Left renal pelvis (tissue), 4 donors: ENCODE results near the gene ABRAXAS1. TPM values are rescaled to one million over a fixed set of nuclear protein-coding genes. Genes with fewer than 3 reads are reported as not detected.

Source experiments
- DNase-seq, 4 donors: peaks; one replicate each; pipeline ENCODE4 v3.0.0-alpha.2; 2013; ENCODE audit warnings: low read depth in 4 of 4, low spot score in 3 of 4
- polyA plus RNA-seq, 4 donors: library from polyadenylated mRNA; unstranded; fragments of 120-200 nt; gene quantifications; one replicate each; pipeline ENCODE4 v1.2.1, GENCODE V29; 2013; ENCODE audit not compliant: insufficient read length in 4 of 4

Gene ABRAXAS1
- polyA plus RNA-seq, 4 donors, result 23.1 to 28.0 (median 27.2) TPM

DNA sequence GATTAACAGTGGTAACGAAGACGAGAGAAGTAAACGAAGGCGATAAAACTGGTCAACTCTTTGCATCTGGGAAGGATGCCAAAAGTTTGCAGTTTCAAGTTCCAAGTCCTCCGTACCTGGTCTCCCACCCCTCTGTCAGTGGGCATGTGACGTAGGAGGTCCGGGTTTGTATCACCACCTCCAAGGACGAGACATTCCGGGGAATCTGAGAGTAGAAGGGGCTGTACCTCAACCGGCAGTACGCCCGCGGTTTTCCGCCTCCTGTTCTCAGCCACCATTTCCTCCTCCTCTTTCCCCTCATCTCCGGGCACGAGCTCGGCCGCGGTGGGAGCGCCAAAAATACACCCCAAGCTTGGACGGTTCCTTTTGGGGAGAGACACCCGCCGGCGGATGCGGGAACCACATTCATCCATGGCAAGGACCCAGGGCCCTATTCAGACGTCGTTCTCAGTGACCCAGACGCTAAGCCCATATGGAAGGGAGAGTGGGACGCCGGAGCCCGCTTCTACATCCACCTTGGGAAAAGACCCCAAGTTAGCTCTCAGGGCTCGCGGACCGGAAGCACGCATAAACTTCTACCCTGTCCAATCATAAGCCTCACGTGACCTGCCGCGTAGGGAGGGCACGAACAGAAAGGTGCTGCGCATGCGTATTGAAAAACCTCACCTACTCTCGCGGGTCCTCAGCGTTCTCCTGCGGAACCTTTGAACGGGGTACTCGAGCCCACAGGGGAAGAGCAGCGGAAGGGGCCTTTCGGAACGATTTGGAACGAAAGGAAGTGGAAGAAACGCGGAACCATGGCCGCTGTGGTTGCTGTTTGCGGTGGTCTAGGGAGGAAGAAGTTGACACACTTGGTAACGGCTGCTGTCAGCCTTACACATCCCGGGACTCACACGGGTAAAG, 29.4 kb downstream of the ABRAXAS1 start, which contains the start of the genes HELQ and MRPS18C:
Gene HELQ (minus strand): TSS at position 543 of the 903 bp plus-strand sequence. CDS start 130 bp downstream, at position 413.
Gene MRPS18C (plus strand): TSS at position 778 of the 903 bp plus-strand sequence. CDS start 20 bp downstream, at position 798.
- peak; percentile 98 to 99 (median 99) for DNase-seq

DNA sequence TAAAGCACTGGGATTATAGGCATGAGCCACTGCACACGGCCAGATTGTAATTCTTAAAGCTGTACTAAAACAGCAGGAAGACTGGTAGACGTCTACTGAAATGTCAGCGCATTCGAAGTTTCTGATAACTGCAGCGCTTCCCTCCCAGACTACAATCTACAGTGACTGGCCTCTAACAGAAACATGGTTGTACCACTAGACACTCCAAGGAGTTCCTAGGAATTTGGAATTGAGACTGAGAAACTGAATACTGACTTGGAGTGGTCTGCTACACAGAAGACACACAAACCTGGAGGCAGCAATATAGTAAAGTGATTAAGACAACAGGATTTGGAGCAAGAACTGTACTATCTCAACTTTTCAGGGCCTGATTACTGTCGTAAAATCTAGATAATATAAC, 30.2 kb downstream of the ABRAXAS1 start:
- DNase-seq, result peak in 1 of 4 donors; percentile 0

DNA sequence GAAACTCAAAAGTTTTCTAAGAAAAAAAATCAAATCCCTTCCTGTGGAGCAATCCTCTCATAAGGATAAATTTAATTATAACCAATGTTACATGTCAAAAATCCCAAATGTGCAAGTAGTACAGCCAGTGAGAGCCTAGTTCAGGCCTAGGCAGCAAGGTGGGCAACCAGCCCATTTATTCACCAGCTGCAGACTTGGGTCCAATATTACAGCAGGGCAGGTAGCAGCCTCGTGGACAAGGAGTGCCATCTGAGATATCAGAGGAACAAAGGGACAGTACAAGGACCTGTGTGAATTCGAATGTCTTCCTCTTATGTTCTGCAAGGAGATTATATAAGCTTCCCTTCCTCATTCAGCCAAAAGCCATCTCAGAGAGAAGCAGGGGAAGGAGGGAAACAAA, 35.9 kb downstream of the ABRAXAS1 start:
- DNase-seq, result no peak

DNA sequence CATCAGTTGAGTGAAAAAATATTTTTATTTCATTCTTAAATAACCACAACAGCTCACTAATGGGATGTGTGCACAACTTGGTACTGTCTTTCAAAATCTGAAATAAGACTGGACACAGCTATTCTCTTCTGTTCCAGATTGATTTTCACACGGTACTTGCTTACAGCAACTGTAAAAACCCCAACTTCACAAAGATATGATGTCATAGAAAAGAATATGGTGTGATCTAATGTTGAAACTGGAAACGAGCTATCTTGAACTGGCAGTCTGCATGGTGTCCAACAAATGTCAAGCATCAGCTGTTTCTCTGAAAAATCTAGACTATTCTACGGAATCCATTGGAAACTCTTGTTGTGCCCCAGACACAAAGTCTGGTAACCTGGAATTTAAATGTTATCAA, 44.0 kb downstream of the ABRAXAS1 start:
- no peak for DNase-seq

DNA sequence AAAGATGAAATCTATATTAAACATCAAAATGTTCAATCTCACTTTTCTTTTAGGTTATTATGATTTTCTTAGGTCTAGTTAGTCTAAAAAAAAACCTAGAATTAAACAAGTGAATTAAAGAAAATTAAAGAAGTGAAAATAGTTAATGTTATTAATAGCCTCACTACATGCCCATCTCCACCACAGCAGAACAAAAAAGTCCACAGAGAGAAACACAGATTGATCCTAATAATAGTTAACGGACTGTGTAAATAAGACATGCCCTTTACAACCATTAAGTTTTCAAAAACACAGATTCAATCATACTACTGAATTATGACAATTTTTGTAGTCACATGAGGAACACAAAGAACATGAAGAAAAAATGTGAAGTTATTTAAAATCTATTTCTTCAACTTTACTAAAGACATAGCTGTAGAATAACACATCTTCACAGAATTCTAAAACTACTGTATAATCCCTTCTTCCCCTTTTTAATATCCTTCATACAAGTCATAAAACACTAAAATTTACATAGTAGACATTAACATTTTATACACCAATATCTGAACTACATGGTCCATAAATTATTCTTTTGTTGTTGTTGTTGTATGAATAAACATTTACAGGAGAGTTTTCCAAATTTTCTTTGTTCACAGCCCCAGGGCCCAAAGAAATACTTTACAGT, 44.6 kb downstream of the ABRAXAS1 start:
- no peak for DNase-seq

DNA sequence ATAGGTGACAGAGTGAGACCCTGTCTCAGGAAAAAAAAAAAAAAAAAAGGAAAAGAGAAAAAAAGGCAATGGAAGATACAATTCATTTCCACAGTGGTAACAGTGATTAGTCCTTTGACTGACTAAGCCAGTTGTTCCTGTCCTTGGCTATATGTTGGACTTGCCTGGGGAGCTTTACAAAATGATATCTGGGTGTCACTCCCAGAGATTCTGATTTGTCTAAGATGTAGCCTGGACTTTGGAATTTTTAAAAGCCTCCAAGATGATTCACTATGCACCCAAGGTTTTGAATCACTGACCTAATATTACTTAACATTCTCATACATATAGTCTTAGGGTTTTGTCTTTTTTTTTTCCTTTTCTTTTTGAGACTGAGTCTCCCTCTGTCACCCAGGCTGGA, 46.2 kb downstream of the ABRAXAS1 start:
- DNase-seq, result no peak

DNA sequence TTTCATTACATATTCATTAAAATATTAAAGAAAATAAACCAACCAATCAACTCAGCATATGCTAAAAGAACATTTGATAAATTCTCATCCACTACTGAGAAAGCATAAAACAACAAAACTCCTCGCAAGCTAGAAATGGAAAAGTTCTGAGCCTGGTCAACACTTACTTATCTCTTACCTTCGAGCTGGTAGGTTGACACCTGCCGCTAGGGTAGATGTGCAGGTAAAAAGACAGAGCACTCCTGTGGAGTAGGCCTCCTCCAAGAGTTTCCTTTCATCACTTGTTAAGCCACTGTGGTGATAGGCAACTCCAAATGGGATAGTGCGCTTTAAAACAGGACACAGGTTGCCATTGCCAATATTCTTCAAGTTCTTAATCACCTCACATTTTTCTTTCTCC, 48.2 kb downstream of the ABRAXAS1 start:
- no peak for DNase-seq

DNA sequence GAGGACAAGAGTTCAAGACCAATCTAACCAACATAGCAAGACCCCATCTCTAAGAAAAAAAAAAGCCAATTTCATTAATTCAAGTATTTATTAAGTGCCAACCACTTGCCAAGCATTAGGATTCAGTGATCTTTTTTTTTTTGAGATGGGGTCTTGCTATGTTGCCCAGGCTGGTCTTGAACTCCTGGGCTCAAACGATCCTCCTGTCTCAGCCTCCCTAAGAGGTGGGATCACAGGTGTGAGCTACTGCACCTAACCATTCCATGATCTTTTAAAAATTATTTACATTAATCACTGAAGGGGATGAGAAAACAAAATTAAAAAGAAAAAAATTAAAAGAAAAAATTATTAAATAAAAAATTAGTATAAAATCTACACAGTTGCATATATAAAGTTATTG, 53.7 kb downstream of the ABRAXAS1 start:
- DNase-seq, result no peak

DNA sequence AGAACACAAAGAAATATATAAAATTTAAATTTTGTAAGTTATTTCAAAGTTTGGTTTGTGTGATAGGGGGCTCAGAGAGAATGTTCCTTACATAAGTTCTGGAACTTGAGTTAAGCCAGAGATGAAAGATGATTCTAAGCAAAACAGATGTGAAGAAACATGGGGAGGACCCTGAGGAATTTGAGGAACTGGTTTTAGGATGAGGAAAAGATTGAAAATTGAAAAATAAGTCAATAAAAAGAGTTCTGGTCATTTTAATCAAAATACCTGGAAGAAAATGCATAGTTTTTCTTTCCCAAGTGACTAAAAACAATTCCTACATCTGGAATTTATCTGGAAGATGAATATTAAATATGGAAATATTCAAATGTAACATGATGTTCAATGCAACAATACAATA, 66.7 kb downstream of the ABRAXAS1 start:
- DNase-seq, result no peak

DNA sequence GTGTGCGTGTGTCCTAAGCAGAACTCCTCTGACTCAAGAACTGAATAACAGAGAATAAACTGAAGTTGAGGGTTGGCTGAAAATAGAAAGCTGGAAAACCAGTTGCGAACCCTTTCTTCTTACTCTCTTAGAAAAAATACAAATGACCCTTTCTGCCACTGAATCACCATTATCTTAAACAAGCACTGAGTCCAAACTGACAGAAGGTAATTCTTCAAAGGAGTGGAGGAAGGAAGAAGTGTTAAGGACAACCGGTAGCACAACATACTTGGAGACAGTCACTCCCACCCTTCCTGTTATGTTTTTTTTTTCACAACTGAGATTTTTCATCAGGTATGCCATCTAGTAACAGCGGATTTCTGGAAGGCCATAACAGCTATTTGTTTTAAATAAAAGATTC, 67.3 kb downstream of the ABRAXAS1 start:
- DNase-seq, result no peak

DNA sequence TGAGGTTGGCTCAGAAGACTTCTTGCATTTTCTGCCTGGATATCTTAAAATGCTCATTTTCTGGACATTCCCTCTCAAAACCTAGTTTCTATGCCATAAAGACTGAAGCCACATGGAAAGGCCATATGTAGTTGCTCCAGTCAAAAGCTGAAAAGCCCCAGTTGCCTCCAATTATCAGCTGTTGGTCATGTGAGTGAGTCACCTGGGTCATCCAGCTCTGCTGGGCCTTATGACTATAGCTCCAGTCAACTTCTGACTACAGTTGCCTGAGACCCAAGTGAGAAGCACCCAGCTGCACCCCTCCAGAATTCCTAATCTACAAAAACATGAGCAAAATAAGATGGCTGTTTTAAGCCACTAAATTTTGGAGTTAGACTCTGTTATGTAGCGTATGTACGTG, 71.2 kb downstream of the ABRAXAS1 start:
- DNase-seq, result no peak

Other genes with a start within 250 kb of the ABRAXAS1 start
- 10 to 100 TPM; 14.3 to 18.3 (median 15.7) TPM for gene COQ2, start 200.3 kb downstream of the ABRAXAS1 start, polyA plus RNA-seq
- gene HPSE, start 150.3 kb downstream of the ABRAXAS1 start, polyA plus RNA-seq, result 1 to 10 TPM in 2 of 4 donors, under 1 TPM in 2; 0.81 to 1.8 (median 1.1) TPM
- gene HELQ, start 29.3 kb downstream of the ABRAXAS1 start, polyA plus RNA-seq, result 10 to 100 TPM; 15.2 to 20.9 (median 17.5) TPM
- 10 to 100 TPM; 59.2 to 78.4 (median 60.2) TPM for gene MRPS18C, start 29.0 kb downstream of the ABRAXAS1 start, polyA plus RNA-seq
- 10 to 100 TPM in 3 of 4 donors, 1 to 10 TPM in 1; 1.7 to 20.6 (median 18.0) TPM for gene GPAT3, start 51.0 kb upstream of the ABRAXAS1 start, polyA plus RNA-seq